NT2/D1 (cell line): Measurements from ENCODE around the gene TRIM16.
"Not testable (repeated sequence)": the region's sequence is repeated elsewhere in the genome, so short reads cannot be mapped to it uniquely, and the experiment has no call there.

Experiments used
- DNase-seq: peaks from one replicate; pipeline ENCODE4 v3.0.0-alpha.2; 2011; ENCODE audit warnings: low read depth, low spot score
- H3K27me3 ChIP-seq: 2 replicates; pipeline ENCODE4 v1.6.0; 2011; ENCODE audit warnings: mild to moderate bottlenecking; ENCODE audit not compliant: insufficient read length, insufficient read depth
- H3K36me3 ChIP-seq: 2 replicates; pipeline ENCODE4 v1.6.1; 2011; ENCODE audit warnings: mild to moderate bottlenecking, low read length, mixed read lengths; ENCODE audit not compliant: insufficient read depth, insufficient read length
- H3K4me1 ChIP-seq: 2 replicates; pipeline ENCODE4 v1.5.1; 2011; ENCODE audit not compliant: insufficient read depth, insufficient read length
- H3K4me3 ChIP-seq: 2 replicates; pipeline ENCODE4 v1.5.1; 2011; ENCODE audit warnings: low read depth; ENCODE audit not compliant: insufficient read length
- H3K9ac ChIP-seq: 2 replicates; pipeline ENCODE4 v1.6.0; 2011; ENCODE audit warnings: low read depth; ENCODE audit not compliant: insufficient read length
- H3K9me3 ChIP-seq: 2 replicates; pipeline ENCODE4 v1.5.1; 2011; ENCODE audit warnings: mild to moderate bottlenecking, low read length; ENCODE audit not compliant: insufficient read depth

Gene TRIM16

DNA sequence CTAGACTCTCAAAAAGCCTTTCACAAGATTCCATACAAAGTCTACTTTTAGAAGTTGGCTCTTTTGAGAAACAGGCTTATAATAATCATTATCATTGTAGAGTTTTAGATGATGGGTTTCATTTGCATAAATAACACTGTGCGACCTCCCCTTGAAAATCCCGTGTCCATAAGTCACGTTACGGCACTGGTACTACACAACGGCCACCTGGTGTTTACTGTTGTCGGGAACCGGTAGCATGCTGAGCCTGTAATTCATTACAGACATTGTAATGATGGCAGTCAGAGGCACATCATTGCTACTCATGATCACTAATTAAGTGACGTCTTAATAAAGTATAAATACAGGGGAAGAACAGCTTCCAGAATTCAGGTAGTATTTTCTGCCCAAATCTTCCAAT is 96.1 kb downstream of the TRIM16 start:
- DNase-seq: not testable (repeated sequence)

GRCh38 chr17:15583313-15583712 is 100.8 kb downstream of the TRIM16 start:
- not testable (repeated sequence) for H3K9ac ChIP-seq, DNase-seq, H3K4me3 ChIP-seq, H3K9me3 ChIP-seq, H3K4me1 ChIP-seq, H3K27me3 ChIP-seq, H3K36me3 ChIP-seq

More for the DNA sequence above, 96.1 kb downstream of the TRIM16 start:
- H3K27me3 ChIP-seq, H3K36me3 ChIP-seq, H3K9me3 ChIP-seq, H3K4me3 ChIP-seq, H3K4me1 ChIP-seq, H3K9ac ChIP-seq: not testable (repeated sequence)

GRCh38 chr17:15581462-15581861 is 102.6 kb downstream of the TRIM16 start:
- H3K9me3 ChIP-seq, H3K4me3 ChIP-seq, H3K9ac ChIP-seq, H3K27me3 ChIP-seq, DNase-seq, H3K4me1 ChIP-seq, H3K36me3 ChIP-seq: not testable (repeated sequence)
